Measurements from ENCODE around the gene IPO11. TPM values are rescaled to one million over a fixed set of nuclear protein-coding genes. Genes with fewer than 3 reads are reported as not detected.

IPO11 gene
- total and polyA plus RNA-seq, 9 donors = 10.4 to 40.3 (median 24.6) TPM

DNA sequence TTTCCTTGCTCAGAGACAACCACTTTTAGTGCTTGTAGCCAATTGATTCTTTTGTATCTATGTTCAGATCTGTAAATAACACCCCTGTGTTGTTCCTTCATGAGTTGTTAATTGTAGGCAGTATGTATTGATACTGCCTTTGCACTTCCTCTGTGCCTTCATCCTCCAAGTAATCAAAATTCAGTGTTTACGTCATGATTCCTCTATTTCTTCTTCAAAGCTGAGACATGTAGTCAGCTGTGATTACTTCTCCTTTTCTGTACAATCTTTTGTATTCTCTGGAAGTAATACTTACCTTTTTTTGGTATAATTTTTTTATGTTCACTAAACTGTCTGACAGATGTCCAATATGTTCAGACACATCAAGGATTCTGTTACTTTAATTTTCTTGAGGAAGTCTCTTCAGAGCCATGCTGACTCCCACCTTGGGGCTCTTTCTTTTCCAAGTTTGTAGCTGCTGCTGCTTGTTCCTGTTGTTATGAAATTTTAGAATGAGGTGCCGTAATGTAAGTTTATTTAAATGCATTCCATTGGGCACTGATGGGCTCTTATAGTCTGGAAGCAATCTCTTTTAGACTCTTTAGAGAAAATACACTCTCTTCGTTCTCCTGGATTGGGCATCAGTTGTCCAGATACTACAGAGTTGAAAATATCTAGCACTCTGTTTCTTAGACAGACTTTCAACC lies 135.5 kb downstream of the IPO11 start:
- Histone ChIP-seq H3K36me3 (no peaks in the 10 kb centered on the region), H3K4me1 (ENCODE audit: insufficient read depth) (no peaks in the 10 kb centered on the region), H3K27ac (no peak overlapping the region), H3K27me3 (no peaks in the 10 kb centered on the region), H3K4me3 (no peak overlapping the region), H3K9me3 (no peaks in the 10 kb centered on the region)
- intact Hi-C loops (cut with DNase I) = no loop called here
- 77 to 81% (median 79%) methylated on average over 3 of the region's 3 CpGs for WGBS, 3 donors
- no peak for DNase-seq
- TF ChIP-seq EP300 (IDR thresholded peaks at IDR 0.05) = no peak
- no peak for TF ChIP-seq POLR2A (IDR thresholded peaks at IDR 0.05)
- TF ChIP-seq, protein P1, sequence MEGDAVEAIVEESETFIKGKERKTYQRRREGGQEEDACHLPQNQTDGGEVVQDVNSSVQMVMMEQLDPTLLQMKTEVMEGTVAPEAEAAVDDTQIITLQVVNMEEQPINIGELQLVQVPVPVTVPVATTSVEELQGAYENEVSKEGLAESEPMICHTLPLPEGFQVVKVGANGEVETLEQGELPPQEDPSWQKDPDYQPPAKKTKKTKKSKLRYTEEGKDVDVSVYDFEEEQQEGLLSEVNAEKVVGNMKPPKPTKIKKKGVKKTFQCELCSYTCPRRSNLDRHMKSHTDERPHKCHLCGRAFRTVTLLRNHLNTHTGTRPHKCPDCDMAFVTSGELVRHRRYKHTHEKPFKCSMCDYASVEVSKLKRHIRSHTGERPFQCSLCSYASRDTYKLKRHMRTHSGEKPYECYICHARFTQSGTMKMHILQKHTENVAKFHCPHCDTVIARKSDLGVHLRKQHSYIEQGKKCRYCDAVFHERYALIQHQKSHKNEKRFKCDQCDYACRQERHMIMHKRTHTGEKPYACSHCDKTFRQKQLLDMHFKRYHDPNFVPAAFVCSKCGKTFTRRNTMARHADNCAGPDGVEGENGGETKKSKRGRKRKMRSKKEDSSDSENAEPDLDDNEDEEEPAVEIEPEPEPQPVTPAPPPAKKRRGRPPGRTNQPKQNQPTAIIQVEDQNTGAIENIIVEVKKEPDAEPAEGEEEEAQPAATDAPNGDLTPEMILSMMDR (IDR thresholded peaks at IDR 0.05) = no peak

DNA sequence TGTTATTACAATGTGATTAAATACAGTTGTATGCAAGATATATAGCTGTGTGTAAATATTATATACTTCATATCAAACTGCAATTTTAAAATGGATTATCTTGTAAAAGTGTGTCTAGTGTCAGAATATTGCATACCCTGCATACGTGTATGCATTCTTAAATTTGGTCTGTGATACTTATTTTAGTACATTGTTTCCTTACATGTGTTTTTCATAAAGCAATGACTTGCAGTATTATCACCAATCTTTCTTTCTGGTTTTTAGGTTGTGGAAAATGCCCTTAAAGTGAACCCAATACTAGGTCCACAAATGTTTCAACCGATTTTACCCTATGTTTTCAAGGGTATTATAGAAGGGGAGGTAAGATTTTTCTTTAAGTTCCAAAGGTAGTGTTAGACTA lies 137.5 kb downstream of the IPO11 start:
- Histone ChIP-seq H3K27ac (no peak overlapping the region), H3K36me3 (no peaks in the 10 kb centered on the region), H3K4me1 (ENCODE audit: insufficient read depth) (no peaks in the 10 kb centered on the region), H3K4me3 (no peak overlapping the region), H3K9me3 (no peaks in the 10 kb centered on the region), H3K27me3 (no peaks in the 10 kb centered on the region)
- intact Hi-C loops (cut with DNase I) = no loop called here
- TF ChIP-seq, protein P1 (IDR thresholded peaks at IDR 0.05) = no peak
- TF ChIP-seq POLR2A (IDR thresholded peaks at IDR 0.05) = no peak
- no peak for DNase-seq
- WGBS, 3 donors = 93 to 94% (median 94%) methylated on average over 2 of the region's 2 CpGs

DNA sequence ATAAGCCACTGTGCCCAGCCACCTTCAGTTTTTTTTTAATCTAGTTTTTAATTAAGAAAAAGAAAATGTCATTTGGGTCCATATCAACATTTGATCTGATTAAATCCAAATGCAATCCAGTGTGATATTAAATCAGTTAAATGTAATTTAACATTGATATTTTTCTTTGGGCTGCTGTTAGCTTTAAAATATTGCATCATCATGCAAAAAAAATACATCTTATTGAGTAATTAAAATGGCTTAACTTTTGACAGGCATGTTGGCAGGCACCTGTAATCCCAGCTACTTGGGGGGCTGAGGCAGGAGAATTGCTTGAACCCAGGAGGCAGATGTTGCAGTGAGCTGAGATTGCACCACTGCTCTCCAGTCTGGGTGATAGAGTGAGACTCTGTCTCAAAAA lies 143.4 kb downstream of the IPO11 start:
- no peak overlapping the region for H3K27ac ChIP-seq

DNA sequence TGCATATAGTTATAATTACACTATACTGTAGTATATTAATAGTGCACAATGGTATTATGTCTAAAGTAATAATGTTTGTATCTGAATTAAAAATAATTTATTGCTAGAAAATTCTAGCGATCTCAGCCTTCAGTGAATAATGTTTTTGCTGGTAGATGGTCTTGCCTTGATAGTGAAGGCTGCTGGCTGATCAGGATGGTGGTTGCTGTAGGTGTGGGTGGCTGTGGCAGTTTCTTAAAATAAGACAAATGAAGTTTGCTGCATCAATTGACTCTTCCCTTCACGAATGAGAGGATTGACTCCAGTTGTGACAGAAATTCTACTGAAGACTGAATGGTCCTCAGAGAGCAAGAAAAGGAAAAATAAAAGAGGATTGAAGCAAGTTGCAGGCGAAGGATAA lies 146.4 kb downstream of the IPO11 start:
- no peaks in the 10 kb centered on the region for H3K36me3 ChIP-seq
- no peak overlapping the region for H3K4me3 ChIP-seq
- H3K27ac ChIP-seq = no peak overlapping the region
- no peak for DNase-seq
- intact Hi-C loops (cut with DNase I) = no loop called here
- no peaks in the 10 kb centered on the region for H3K27me3 ChIP-seq
- no peaks in the 10 kb centered on the region for H3K9me3 ChIP-seq
- no peak for TF ChIP-seq EP300 (IDR thresholded peaks at IDR 0.05)
- TF ChIP-seq POLR2A (IDR thresholded peaks at IDR 0.05) = no peak
- TF ChIP-seq, protein P1 (IDR thresholded peaks at IDR 0.05) = no peak
- H3K4me1 ChIP-seq (ENCODE audit: insufficient read depth) = no peaks in the 10 kb centered on the region
- 93 to 95% (median 94%) methylated on average over 3 of the region's 3 CpGs for WGBS, 3 donors

More for the DNA sequence above, 143.4 kb downstream of the IPO11 start:
- intact Hi-C loops (cut with DNase I) = no loop called here
- Histone ChIP-seq H3K4me3 (no peak overlapping the region), H3K4me1 (ENCODE audit: insufficient read depth) (no peaks in the 10 kb centered on the region), H3K9me3 (no peaks in the 10 kb centered on the region), H3K36me3 (no peaks in the 10 kb centered on the region), H3K27me3 (no peaks in the 10 kb centered on the region)
- TF ChIP-seq, protein P1 (IDR thresholded peaks at IDR 0.05) = no peak
- TF ChIP-seq POLR2A (IDR thresholded peaks at IDR 0.05) (no peak), EP300 (IDR thresholded peaks at IDR 0.05) (no peak)
- no peak for DNase-seq

All from ovary (tissue), 9 donors.